GM21576 (cell line): ENCODE data around the gene YPEL1.
A peak's percentile ranks its signal among the peaks of the same experiment; 100 is the strongest.

Experiments
- ATAC-seq: cut with Tn5 transposase; IDR thresholded peaks from one replicate; pipeline ENCODE4 v1.9.1; 2021; ENCODE audit warnings: mild to moderate bottlenecking, moderate library complexity; ENCODE audit not compliant: unreplicated experiment

YPEL1 gene

GRCh38 chr22:21735200-21736083 is at the start of gene YPEL1:
TSS of gene YPEL1 (minus strand) at chr22:21735794. CDS start at chr22:21710744, 25,050 bp downstream.
- ATAC-seq, result peak; percentile 76

- ATAC-seq, result no peak
These were observed 44.7 kb upstream of the YPEL1 start for GRCh38 chr22:21780259-21780658.

GRCh38 chr22:21779444-21779843 is 43.9 kb upstream of the YPEL1 start:
- no peak for ATAC-seq

- ATAC-seq, result no peak
These were observed 43.2 kb upstream of the YPEL1 start for GRCh38 chr22:21778705-21779363.

GRCh38 chr22:21771631-21771976 is 36.0 kb upstream of the YPEL1 start:
- ATAC-seq, result no peak

GRCh38 chr22:21768435-21768834 is 32.8 kb upstream of the YPEL1 start:
- ATAC-seq, result no peak

GRCh38 chr22:21766691-21767462 is 31.3 kb upstream of the YPEL1 start:
- ATAC-seq, result no peak

- ATAC-seq, result no peak
These were observed 30.4 kb upstream of the YPEL1 start for GRCh38 chr22:21765909-21766529.

GRCh38 chr22:21764038-21764804 is 28.6 kb upstream of the YPEL1 start:
- no peak for ATAC-seq

- ATAC-seq, result no peak
These were observed 27.4 kb upstream of the YPEL1 start for GRCh38 chr22:21762712-21763581.

- no peak for ATAC-seq
These were observed 26.5 kb upstream of the YPEL1 start for GRCh38 chr22:21761994-21762680.

- ATAC-seq, result no peak
These were observed 25.5 kb upstream of the YPEL1 start for GRCh38 chr22:21761086-21761485.

GRCh38 chr22:21760640-21761039 is 25.0 kb upstream of the YPEL1 start:
- ATAC-seq, result no peak

GRCh38 chr22:21759646-21760376 is 24.2 kb upstream of the YPEL1 start:
- ATAC-seq, result no peak

GRCh38 chr22:21759093-21759492 is 23.5 kb upstream of the YPEL1 start:
- ATAC-seq, result no peak

GRCh38 chr22:21758091-21758864 is 22.7 kb upstream of the YPEL1 start:
- ATAC-seq, result no peak

GRCh38 chr22:21755851-21756284 is 20.3 kb upstream of the YPEL1 start:
- ATAC-seq, result no peak
